HepG2 (cell line): Measurements from ENCODE around the gene UGT2A3. TPM values are rescaled to one million over a fixed set of nuclear protein-coding genes. Genes with fewer than 3 reads are reported as not detected.

ENCODE experiments used
- ATAC-seq: fragments of 200-7000 bp; cut with Tn5 transposase; 3 replicates; pipeline ENCODE4 v1.9.1; 2020; ENCODE audit warnings: mild to moderate bottlenecking, moderate library complexity
- BruUV-seq: library from RNA; stranded (reverse); fragments of 400-500 nt; replicated peaks from 2 replicates; lab custom pipeline; 2021; lab: Mats Ljungman, UMichigan
- CTCF ChIA-PET: fragments of 300-600 bp; formaldehyde crosslinking; extraction: SDS; loops from one replicate; lab custom pipeline; 2021; ENCODE audit warnings: low total read pairs, inconsistent platforms, low intra/inter-chr PET ratio; lab: Yijun Ruan, JAX
- POLR2A ChIA-PET: fragments of 350-600 bp; sonication (Branson Sonifier 250); formaldehyde crosslinking; loops from one replicate; lab custom pipeline; 2020; ENCODE audit warnings: antibody characterized with exemption, inconsistent platforms; lab: Yijun Ruan, JAX
- DNase-seq: peaks from one replicate; pipeline ENCODE4 v3.0.0-alpha.2; 2015; ENCODE audit warnings: low spot score
- FAIRE-seq: peaks from 3 replicates; lab custom pipeline; 2011; peaks lifted over from hg19 to GRCh38; lab: Jason Lieb, UNC
- H2AFZ ChIP-seq: one replicate; pipeline ENCODE4 v1.6.1; 2011; ENCODE audit warnings: low read length, inconsistent platforms
- H3K27ac ChIP-seq: fragments of 300-600 bp; 3 replicates; pipeline ENCODE4 v1.8.0; 2011; ENCODE audit warnings: mixed run types, mild to moderate bottlenecking, mixed read lengths, low read length, inconsistent platforms; ENCODE audit not compliant: insufficient read depth; ENCODE audit errors: extremely low read length
- H3K27me3 ChIP-seq, 2 experiments: fragments of 200-600 bp in 1 of 2; 2 replicates in 1 of 2; 3 replicates in 1 of 2; pipeline versions ENCODE4 v1.6.0 to v1.8.0; 2011; ENCODE audit warnings: low read length in 2 of 2, mild to moderate bottlenecking in 2 of 2, moderate library complexity in 2 of 2, inconsistent platforms in 1 of 2; ENCODE audit not compliant: insufficient read depth in 2 of 2, control insufficient read depth in 1 of 2
- H3K36me3 ChIP-seq, 2 experiments: fragments of 200-600 bp in 1 of 2; replicated peaks in 1 of 2; 2 replicates in 1 of 2; 3 replicates in 1 of 2; pipeline versions ENCODE4 v1.5.1 to v1.8.0; 2011; ENCODE audit warnings: low read length in 2 of 2, inconsistent platforms in 1 of 2; ENCODE audit not compliant: insufficient read depth in 2 of 2, control insufficient read depth in 1 of 2
- H3K4me1 ChIP-seq: 2 replicates; pipeline ENCODE4 v1.5.1; 2012; ENCODE audit warnings: low read length, inconsistent platforms; ENCODE audit not compliant: insufficient read depth
- H3K4me2 ChIP-seq: 2 replicates; pipeline ENCODE4 v1.6.0; 2011; ENCODE audit warnings: low read depth, low read length, inconsistent platforms
- H3K4me3 ChIP-seq, 3 experiments: fragments of 200-600 bp in 1 of 3; sonication (generic), shearing (Covaris generic) in 1 of 3; replicated peaks in 1 of 3; 2 replicates each; pipeline ENCODE4 v1.5.1; 2011 to 2016; ENCODE audit warnings: low read length in 3 of 3, inconsistent platforms in 2 of 3, low read depth in 2 of 3, mild to moderate bottlenecking in 2 of 3, control low read depth in 1 of 3, mixed read lengths in 1 of 3; ENCODE audit not compliant: insufficient read depth in 1 of 3
- H3K79me2 ChIP-seq: one replicate; pipeline ENCODE4 v1.6.1; 2011; ENCODE audit warnings: low read length, inconsistent platforms; ENCODE audit not compliant: insufficient read depth
- H3K9ac ChIP-seq: 2 replicates; pipeline ENCODE4 v1.6.0; 2011; ENCODE audit warnings: mild to moderate bottlenecking, low read depth, low read length, inconsistent platforms; ENCODE audit not compliant: insufficient read depth
- H3K9me3 ChIP-seq: 2 replicates; pipeline ENCODE4 v1.5.1; 2012; ENCODE audit warnings: mild to moderate bottlenecking, low read length
- H4K20me1 ChIP-seq: 2 replicates; pipeline ENCODE4 v1.6.0; 2011; ENCODE audit warnings: inconsistent platforms, mild to moderate bottlenecking, low read length, moderate library complexity; ENCODE audit not compliant: insufficient read depth
- AFF4 ChIP-seq: sonication (generic); formaldehyde crosslinking; IDR thresholded peaks from 2 replicates; pipeline ENCODE4 v1.4.0; 2020; ENCODE audit warnings: missing genetic modification reagents
- ONECUT2 ChIP-seq: sonication (generic); formaldehyde crosslinking; IDR thresholded peaks from 2 replicates; pipeline ENCODE4 v1.4.0; 2020; ENCODE audit warnings: missing genetic modification reagents
- SAP130 ChIP-seq: IDR thresholded peaks from 2 replicates; pipeline ENCODE4 v1.6.1; 2016; ENCODE audit warnings: low read depth
- ZNF430 ChIP-seq: sonication (generic); formaldehyde crosslinking; IDR thresholded peaks from 2 replicates; pipeline ENCODE4 v1.9.0; 2021; ENCODE audit warnings: mild to moderate bottlenecking, missing genetic modification reagents
- ZNF775 ChIP-seq: sonication (generic); formaldehyde crosslinking; IDR thresholded peaks from 2 replicates; pipeline ENCODE4 v1.4.0; 2020; ENCODE audit warnings: missing genetic modification reagents, mild to moderate bottlenecking, moderate library complexity, borderline replicate concordance
- WGBS: methylation state at CpG from one replicate; pipeline ENCODE4 v1.1.6; 2017; ENCODE audit warnings: low lambda C conversion rate; 5-methylcytosine and 5-hydroxymethylcytosine counted together
- in situ Hi-C: cut with HindIII; loops from 2 replicates; pipeline ENCODE4 v1.10.0; 2017; ENCODE audit warnings: low pct_unique_long_range_greater_than_20kb; ENCODE audit not compliant: extremely low pct_ligation_motif_present
- intact Hi-C: fragments of 100-400 bp; cut with micrococcal nuclease; formaldehyde crosslinking; loops from one replicate; pipeline ENCODE4 v1.10.0; 2022; ENCODE audit not compliant: unreplicated experiment
- polyA plus RNA-seq, 8 experiments: library from polyadenylated mRNA; depleted of rRNA in 3 of 8; stranded (reverse) in 7 of 8; unstranded in 1 of 8; fragments of >200 nt; fragmentation: Illumina TruSeq in 4 of 8; extraction: Trizol in 4 of 8; gene quantifications; 2 replicates each; pipeline versions ENCODE4 v1.2.1 to v1.2.3, GENCODE V29; 2011 to 2016; ENCODE audit warnings: low read depth in 4 of 8, missing spikeins in 1 of 8, mixed read lengths in 1 of 8; ENCODE audit not compliant: insufficient read depth in 1 of 8
- total RNA-seq, 5 experiments: library from RNA; depleted of rRNA; stranded (reverse); fragments of >200 nt; fragmentation: Illumina TruSeq; extraction: Trizol; gene quantifications; 2 replicates each; pipeline ENCODE4 v1.2.3, GENCODE V29; 2016; ENCODE audit warnings: low read depth in 1 of 5

UGT2A3 gene
- total and polyA plus RNA-seq, 2 of the 13 experiments (the other 11 are each of a cell fraction or from before 2014, with no cell fraction given), result 61.3 to 97.2 TPM

- CTCF ChIA-PET, result no interaction called here
- Histone ChIP-seq H3K27me3 (no peaks in the 10 kb centered on the region), H2AFZ (no peak overlapping the region), H3K27ac (peak overlapping the region; percentile 92), H3K4me1 (peaks cover 85% of the 10 kb centered on the region), H3K36me3 (no peaks in the 10 kb centered on the region)
- DNase-seq, result no peak
- in situ Hi-C loops, result no loop called here
- ATAC-seq, result no peak
- POLR2A ChIA-PET, result interaction anchor here (0.7 to 5.1 kb wide), 9 partner anchors 9 to 217 kb away, joined by 3 to 62 read pairs (median 8); partner anchors contain the start of gene UGT2B10
- BruUV-seq, result no TSS peak
- intact Hi-C loops, result loop anchor here (2.0 to 10.0 kb wide), 6 partner anchors 107 to 451 kb away; partner anchors contain the start of gene UGT2B10
- FAIRE-seq, result no peak
- WGBS, result 11% methylated on average over 2 of the region's 2 CpGs
- peak; percentile 50; the same call in 1 of the 2 replicates for TF ChIP-seq ONECUT2 (CRISPR knock-in tag)
- peak; percentile 18; the same call in 1 of the 2 replicates for TF ChIP-seq SAP130 (CRISPR knock-in tag)
- no peak for TF ChIP-seq ZNF775
- peak; percentile 84; the same call in 1 of the 2 replicates for TF ChIP-seq AFF4 (CRISPR knock-in tag)
- no peak for TF ChIP-seq ZNF430 (CRISPR knock-in tag)
- TF ChIP-seq, all 625 proteins: peak for 3
- Histone ChIP-seq H3K4me3 (peak overlapping the region; percentile 59 to 93 (median 70); a peak in 5 of 6 replicates), H3K79me2 (peaks cover 58% of the 10 kb centered on the region), H3K4me2 (peak overlapping the region; percentile 75), H3K9ac (peak overlapping the region; percentile 81), H4K20me1 (no peaks in the 10 kb centered on the region), H3K9me3 (no peaks in the 10 kb centered on the region)
These were observed 1.6 kb downstream of the UGT2A3 start for GRCh38 chr4:68950033-68950432.
